HT-29 (cell line): ENCODE results near the gene CCNJL. TPM values are rescaled to one million over a fixed set of nuclear protein-coding genes. Genes with fewer than 3 reads are reported as not detected.
A peak's percentile ranks its signal among the peaks of the same experiment; 100 is the strongest.
"Not testable (repeated sequence)": the region's sequence is repeated elsewhere in the genome, so short reads cannot be mapped to it uniquely, and the experiment has no call there.

Source experiments
- DNase-seq: peaks from one replicate; pipeline ENCODE4 v3.0.0-alpha.2; 2015; ENCODE audit warnings: low spot score
- total RNA-seq: library from RNA; depleted of rRNA; stranded (reverse); fragments of >200 nt; shearing (Covaris generic); gene quantifications from 2 replicates; pipeline ENCODE4 v1.2.3, GENCODE V29; 2014; rRNA removed

Gene CCNJL, protein sequence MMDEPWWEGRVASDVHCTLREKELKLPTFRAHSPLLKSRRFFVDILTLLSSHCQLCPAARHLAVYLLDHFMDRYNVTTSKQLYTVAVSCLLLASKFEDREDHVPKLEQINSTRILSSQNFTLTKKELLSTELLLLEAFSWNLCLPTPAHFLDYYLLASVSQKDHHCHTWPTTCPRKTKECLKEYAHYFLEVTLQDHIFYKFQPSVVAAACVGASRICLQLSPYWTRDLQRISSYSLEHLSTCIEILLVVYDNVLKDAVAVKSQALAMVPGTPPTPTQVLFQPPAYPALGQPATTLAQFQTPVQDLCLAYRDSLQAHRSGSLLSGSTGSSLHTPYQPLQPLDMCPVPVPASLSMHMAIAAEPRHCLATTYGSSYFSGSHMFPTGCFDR
- 7.9 and 9.1 TPM in 2 replicates for total RNA-seq

DNA sequence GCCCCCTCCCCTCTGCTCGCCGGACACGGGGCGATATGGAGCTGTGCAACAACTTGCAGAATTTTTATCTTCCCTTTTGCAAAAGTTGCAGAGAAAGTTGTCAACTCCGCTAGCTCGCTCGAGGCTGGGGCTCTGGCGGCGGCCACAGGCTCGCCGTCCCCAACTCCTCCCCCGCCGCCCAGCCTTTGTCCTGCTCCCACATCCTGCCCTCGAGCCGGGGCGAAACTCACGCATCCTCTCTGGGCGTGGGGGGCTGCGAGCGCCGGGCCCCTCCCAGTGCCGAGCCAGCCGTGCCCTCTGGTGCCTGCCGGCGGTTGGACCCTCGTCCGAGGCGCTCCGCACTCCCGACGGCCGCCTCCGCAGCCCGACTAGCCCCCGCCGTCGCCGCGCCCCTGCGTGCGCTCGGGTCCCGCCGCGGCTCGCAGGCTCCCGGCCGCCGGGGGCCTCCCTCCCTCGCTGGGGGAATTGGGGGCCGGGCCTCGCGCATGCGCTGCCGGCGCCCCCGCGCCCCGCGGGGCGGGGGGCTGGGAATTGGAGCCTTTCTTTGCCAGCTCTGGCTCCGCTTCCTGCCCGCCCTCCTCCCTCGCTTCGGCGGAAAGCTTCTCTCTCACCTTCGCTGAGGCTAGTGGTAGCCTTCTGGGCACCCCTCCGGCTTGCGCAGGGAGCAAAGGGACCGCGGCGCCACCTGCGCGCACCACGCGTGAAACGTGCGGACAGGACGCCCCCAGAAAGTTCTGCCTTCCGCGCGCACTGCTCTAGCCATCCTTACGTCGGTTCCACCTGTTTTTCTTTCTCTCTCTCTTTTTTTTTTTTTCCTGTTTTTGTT is at the start of gene CCNJL:
TSS of gene CCNJL (minus strand) at position 431 of the 826 bp plus-strand sequence. CDS start 641 bp downstream, outside the sequence.
- peak; percentile 70 for DNase-seq

DNA sequence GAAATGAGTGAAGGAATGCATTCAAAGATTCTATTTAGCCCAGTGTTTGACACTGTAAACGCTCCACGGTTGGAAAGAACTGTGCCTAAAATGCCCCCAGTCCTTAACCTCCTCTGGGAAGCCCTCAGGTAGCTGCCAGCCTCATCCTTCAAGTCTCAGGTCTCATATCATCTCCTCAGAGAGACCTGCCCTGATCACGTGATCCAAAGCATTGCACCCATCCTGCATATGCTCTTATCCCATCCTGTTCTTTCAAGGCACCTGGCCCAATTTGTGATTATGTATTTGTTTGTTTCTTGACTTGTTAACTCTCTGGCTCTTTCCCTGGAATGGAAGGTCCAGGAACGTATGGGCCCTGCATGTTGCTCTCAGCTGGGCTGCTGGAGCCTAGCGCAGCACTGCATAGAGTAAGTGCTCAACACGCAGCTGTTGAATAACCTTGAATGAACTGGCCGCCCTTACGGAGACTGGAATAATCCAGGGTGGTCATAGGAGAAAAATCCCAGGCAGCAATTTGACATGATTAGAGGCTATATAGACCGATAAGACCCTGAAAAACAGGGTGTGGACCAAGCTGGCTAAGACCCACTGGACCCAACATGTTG is 49.4 kb upstream of the CCNJL start:
- DNase-seq: no peak

DNA sequence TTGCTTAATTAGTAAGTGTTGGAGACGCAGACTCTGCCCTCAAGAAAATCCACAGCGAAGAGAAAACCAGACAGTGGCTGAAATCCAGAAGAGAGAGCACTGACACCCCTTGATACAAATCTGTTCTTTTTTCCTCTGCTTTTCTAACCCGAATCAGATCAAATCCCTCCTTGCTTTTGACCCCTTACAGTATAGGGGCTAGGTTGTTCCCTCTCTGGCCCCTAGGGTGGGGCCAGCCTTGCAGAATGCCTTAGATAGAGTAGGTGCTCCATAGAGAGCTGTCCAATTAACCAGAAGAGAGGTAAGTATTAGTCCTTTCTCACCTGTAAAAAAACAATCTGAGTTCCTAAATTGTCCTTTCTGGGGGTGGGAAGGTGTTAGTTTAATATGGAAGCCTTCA is 47.9 kb upstream of the CCNJL start:
- no peak for DNase-seq

DNA sequence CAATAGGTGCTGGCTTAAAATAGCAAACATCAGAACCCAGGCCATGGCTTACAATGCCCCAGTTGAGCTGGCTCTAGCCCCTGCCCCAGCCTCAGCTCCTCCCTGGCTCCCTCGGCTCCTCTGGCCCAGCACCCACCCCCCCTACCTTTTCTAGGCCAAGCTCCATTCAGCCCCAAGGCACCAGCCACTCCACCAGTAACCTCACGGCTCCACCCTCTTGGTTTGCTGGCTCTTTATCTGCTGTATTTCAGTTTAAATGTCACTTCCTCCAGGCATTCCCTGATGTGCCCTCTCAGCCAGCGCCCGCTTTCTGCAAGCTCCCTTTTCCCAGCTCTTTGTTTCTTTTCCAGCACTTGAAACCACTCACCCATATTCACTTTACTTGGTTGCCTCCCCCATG is 47.5 kb upstream of the CCNJL start:
- DNase-seq: no peak

DNA sequence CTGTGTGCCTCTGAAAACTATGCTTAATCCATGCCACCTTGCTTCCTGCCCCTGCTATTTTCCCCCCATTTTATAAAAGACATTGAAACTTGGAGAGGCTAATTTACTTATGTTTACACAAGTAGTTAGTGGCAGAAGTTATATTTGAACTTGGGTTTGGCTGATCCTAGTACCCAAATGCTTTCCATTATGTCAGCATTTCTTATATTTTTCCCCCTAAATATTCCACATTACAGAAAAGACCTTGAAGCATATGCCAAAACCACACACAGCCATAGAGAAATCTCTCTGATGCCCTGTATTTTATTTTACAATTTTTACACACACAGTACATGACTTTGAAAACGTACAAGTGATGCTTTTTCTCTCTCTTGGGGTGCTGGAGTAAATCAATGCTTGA is 46.9 kb upstream of the CCNJL start:
- DNase-seq: no peak

DNA sequence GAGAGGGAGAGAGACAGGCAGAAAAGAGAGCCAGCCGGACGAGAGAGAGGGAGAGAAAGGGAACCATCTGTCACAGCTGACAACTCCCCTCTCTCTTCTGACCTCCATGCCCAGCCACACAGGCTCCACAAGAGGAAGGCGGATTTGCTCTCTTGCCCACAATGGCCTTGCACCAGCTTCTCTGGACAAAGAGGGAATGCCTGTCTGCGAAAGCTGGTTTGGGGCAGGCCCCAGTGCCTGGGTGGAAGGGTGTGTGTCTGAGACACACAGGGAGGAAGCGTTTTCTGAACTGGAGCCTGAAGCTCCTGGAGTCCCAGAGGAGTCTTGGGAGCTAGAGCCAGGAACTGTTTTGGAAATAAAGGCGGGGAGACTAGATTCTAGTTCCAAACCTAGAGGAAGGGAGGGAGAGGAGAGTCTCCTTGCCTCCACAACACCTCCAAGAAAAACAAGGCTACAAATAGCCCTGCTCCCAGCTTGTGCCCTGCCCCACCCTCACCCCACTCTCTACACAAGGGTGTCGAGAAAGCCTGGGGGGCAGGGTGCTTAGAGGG is 45.6 kb upstream of the CCNJL start:
- no peak for DNase-seq

DNA sequence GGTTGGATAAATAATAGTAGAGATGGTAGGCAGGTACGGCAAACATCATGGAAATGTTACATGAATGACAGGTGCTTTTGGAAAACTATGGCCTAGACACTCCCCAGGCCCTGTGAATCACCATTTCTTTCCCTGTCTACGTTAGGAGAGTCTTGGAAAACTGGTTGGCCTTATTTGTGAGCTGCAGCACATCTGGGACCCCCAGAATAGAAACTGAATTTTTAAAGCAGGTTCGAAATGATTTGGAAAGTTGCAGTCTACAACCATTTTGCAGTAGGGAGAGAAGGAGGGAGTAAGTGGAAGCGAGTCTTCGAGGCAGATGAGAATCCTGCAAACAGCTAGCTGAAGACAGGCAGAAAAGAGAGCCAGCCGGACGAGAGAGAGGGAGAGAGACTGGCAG is 45.0 kb upstream of the CCNJL start:
- DNase-seq: no peak

DNA sequence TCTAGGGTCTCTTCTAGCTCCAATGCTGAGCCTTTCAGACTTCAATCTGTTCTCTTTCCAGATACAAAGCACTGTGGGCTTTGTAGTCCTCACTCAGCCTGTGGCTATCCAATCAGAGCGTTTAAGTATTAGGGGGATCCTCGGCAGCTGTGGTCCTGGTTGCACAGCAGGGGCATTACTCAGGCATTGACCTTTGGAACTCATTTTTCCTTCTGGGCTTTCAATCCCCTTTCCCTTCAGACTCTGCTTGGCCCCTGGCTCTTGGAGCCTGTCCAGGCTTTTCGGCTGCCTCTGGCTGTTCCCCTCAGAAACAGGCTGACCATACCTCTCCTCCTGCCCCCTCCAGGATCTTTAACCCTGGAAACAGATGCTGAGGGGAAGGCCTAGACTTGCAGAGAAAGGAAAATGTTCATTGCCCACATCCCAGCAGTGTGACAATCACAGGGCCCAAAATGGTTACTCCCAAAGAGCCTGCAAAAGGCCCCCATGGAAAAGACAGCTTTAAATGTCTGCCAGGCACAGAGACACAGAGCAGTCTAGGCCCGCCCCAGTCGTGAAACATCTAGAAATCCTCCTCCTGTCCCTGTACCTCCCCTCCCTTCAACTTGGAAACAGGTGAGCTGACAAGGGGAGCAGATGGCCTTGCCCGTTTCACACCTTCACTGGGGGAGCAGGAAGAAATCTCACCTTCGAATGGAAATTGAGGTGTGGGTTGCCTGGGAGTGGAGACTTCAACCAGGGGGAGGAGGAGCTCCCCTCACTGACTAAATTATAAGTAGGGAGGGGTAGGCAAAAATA is 44.4 kb upstream of the CCNJL start:
- DNase-seq: no peak

DNA sequence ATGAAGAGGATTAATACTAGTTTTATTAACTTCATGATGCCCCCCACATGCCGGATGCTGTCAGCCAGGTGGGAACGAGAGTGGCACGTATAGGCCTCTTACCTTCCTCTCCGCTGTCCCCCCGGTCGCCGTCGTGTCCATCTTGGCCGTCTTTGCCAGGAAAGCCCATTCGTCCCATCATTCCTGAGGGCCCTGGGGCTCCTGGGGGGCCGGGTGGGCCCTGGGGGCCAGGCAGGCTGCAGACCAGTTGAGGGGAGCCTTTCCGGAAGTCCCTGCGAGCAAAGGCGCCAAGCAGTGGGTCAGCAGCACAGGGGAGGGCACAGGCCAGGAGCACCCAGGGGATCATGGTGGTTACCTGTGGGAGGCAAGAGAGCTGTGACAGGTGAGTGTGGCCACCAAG is 42.3 kb upstream of the CCNJL start:
- no peak for DNase-seq

DNA sequence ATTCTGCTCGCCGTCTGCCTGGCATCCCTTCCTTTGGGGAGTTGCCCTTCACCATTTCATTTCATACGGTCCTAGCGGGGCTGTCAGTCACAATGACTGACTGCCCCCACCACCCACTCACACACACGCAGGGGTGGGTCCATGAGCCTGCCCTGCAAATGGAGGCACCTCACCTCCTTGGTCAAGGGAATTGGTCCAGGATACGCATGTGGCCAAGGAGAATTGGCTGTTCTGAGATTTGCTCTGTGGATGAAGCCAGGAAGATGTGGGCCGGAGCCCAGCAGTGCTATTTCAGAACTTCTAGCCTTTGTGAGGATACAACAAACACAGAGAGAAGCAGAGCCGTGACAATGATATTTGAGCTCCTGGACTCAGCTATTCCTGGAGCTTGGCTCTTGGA is 41.0 kb upstream of the CCNJL start:
- DNase-seq: no peak

DNA sequence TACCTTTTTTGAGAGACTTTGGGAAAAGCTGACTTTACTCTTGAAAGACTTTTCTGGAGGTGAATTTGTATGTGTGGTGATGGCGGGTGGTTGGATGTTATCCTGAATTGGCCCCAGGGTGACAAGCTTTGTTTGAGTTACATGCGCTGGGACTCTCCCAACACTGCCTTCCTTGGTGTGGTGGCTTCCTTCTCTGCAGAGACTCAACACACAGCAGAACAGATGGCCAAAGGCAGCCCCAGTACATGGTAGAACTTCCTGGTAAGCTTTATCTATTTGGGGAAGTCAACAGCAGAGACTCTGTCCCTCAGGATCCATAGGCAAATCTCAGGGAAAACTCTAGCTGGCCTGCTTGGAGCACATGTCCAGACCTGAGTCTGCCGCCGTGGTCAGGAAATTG is 39.9 kb upstream of the CCNJL start:
- no peak for DNase-seq

DNA sequence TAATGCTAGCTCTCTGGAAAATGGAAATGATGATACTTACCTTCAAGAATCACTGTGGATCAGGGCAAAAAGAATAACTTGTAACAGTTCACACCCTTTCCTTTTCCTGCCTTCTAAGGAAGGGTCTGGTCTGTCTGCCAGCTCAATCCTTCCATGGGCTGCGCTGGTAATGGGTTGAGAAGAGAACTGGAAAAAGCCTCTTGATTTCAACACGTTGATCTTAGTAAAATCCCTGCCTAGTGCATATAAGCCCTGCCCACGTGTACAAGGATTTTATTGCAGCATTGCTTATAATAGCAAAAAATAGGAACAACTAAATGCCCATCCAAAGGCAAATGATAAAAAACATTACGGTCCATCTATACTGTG is 37.6 kb upstream of the CCNJL start:
- DNase-seq: no peak

DNA sequence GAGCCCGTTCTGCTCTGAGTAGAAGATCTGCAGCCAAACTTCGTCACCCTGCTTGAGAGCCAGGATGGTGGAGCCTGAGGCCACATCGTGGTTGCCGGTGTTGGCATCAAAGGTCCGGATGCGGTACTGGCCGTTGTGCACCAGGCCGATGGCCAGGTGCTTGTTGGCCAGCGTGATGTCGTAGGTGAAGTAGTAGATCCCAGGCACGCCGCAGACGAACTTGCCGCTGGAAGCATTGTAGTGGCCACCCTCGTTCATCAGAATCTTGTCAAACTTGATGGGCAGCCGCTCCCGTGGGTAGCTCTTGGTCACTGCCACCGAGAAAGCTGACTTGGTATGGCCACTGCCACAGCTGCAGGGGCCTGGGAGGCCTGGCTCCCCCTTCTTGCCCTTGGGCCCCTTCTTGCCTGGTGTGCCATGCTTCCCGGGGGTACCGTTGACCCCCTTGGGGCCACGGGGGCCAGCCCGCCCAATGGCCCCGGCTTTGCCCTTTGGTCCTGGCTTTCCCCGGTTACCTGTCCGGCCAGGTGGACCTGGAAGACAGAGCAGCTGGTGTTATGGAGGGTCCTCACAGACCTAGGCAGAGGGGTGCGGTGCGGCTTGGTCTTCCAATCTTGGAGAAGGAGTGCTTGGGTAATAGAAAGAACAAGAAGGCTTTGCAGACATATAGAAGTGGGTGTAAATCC is 37.0 kb upstream of the CCNJL start:
- no peak for DNase-seq

DNA sequence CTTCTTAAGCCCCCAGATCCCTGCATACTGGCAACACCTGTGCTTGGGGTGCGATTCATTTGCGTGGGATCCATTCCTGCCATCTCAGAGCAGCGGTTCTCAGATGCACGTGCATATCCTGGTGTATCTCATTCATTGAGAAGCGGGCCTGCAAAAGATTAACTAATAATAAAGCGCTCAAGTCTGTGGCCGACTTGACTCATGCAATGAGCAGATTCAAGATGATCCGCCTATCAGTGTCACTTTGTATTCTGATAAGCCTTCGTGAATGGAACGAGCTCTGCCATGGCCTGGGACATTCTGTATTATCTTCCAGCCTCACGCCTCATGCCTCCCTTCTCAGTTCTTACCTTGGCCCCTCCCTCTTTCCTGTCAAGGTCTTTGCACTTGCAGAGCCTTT is 35.7 kb upstream of the CCNJL start:
- DNase-seq: no peak

DNA sequence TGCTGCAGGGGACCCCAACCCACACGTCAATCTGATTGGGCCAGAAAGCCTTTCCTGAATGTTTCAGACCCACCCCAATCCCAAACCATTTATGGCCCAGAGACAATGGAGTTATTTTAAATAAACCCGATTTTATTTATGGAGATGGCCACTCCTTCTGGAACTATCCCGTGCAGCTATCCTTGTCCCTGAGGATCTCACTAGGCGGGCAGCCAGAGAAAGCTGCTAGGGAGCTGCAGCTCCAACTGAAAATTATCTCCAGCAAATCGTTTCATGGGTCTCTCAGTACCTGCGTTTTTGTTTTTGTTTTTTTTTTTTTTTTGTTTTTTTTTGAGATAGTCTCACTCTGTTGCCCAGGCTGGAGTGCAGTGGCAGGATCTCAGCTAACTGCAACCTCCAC is 35.1 kb upstream of the CCNJL start:
- DNase-seq: no peak

DNA sequence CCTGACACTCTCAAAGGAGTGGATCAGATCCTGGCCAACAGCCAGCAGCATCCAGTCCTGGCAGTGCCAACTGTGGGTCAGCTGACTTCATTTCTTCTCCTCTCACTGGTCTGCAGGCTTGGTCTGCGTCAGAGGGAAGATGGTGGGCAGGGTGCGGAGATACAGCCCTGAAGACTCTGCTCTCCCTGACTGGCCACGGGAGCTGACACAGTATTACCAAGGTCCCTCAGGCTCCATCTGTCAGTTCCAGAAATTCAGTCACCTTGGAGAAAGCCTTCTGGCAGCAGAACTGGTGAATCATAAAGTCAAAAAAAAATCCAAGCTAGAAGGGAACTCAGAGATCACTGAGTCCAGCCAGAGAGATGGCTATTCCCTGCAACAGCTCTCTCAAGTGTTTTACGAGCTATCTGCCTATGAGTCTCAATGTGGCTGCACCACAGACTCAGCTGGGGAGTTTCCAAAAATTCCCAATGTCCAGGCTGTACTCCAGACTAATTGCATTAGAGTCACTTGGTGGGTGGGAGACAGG is 30.1 kb upstream of the CCNJL start:
- DNase-seq: peak; percentile 5

DNA sequence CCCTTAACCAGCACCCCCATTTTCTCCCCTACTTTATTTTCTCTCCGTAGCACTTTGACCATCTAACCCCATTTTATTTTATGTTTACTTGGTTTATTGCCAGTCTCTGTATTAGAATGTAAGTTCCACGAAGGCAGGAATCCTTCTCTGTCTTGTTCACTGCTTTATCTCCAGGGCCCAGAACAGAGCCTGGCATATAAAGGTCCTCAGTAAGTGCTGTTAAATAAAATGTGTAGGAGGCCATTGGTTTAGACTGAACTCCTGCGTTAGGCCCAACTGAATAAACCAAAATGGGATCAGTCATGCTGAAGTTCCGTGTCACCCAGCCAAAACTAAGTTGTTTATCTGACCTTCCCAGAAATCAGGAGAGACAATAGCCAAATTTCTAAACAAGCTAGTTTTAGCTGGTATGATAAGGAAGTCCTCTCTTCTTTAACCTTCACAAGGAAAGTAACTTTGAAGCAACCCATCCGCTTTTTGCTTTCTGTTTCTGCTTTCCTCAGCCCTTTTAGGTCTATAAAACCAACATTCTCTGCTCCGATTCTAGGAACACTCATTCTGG is 29.0 kb upstream of the CCNJL start:
- DNase-seq: no peak

DNA sequence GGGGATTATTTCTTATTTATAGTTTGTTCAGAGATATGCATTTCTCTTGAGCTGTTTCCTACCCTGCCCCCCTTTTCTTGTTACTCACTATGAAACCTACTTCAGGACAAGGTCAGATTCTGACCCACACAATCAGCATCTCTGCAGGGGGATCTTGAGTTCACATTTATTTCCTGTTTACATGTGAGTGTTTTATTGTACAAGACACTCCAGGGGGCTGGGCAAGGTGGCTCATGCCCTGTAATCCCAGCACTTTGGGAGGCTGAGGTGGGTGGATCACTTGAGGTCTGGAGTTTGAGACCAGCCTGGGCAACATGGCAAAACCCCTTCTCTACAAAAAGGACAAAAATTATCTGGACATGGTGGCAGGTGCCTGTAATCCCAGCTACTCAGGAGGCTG is 28.1 kb upstream of the CCNJL start:
- not testable (repeated sequence) for DNase-seq

DNA sequence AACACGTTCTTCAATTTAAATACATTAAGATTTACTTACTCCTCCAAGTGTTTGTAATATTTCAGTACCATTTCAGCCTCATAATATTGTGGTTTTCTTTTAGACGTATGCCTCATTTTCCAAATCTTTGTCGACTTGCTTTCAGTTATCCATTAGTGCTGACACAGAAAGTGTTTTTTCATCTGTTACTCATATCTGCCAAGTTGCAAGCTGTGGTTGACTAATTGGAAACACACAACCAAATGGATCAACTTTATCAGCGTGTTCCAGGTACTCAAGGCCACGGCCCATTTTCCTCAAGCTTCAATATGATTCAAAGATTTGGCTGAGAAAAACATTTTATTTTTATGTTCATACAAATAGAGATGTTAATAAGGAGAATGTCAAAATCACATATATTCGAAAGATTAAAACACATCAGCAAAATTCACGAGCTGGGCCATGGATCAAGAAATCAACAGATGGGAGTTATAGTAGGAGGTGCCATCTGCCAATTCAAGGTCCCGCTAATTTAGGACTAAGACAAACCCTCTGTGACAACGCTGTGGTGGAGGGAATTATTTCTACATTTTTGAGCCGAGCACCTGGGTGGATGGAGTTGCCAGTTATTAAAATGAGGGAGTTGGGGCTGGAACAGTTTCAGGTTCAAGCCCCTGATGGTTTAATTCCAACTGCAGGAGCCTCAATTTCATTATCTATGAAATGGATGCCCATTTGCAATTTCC is 27.2 kb upstream of the CCNJL start:
- no peak for DNase-seq

DNA sequence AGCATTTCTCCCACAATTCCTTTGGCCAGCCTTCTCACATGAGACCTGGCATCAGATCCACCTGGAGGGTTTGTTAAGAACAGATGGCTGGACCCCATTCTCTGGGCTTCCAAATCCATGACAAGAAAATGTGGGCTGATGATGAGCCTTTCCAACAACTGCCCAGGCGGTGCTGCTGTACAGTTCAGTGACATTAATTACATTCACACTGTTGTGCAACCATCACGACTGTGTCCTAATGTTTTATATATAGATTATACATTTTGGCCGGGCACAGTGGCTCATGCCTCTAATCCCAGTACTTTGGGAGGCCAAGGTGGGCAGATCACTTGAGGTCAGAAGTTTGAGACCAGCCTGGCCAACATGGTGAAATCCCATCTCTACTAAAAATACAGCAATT is 22.4 kb upstream of the CCNJL start:
- DNase-seq: not testable (repeated sequence)
